Activated gamma-delta T cell treated with Interleukin-2 at 50 U/mL for 16 hours (primary cell): ENCODE results near the gene SPATA33.
"Not testable (repeated sequence)": the region's sequence is repeated elsewhere in the genome, so short reads cannot be mapped to it uniquely, and the experiment has no call there.

Experiments
- DNase-seq: peaks from one replicate; pipeline ENCODE4 v3.0.0-alpha.2; 2020

Gene SPATA33

DNA sequence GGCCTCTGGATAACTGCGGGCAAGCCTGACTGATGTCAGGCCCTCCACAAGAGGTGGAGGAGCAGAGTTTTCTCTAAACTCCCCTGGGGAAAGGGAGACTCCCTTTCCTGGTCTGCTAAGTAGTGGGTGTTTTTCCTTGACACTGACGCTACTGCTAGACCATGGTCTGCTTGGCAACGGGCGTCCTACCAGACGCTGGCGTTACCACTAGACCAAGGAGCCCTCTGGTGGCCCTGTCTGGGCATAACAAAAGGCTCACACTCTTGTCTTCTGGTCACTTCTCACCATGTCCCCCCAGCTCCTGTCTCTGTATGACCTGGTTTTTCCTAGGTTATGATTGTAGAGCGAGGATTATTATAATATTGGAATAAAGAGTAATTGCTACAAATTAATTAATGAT, 9.4 kb downstream of the SPATA33 start:
- not testable (repeated sequence) for DNase-seq

DNA sequence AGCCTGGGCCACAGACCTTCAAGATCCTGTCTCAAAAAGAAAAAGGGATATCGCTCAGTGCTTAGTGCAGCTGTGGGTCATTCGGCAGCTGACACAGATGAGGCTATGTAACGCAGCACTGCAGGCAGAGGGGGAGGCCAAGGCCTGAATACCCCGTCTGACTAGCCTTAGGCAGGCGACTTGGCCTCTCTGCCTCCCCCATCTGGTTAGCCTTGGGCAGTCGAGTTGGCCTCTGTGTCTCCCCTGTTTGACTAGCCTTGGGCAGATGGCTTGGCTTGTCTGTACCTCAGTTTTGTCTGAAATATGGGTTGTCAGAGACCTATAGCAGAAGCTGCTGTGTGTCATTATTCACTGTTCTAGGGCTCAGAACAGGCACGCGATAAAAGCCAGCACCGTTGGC, 10.0 kb downstream of the SPATA33 start:
- DNase-seq: no peak

DNA sequence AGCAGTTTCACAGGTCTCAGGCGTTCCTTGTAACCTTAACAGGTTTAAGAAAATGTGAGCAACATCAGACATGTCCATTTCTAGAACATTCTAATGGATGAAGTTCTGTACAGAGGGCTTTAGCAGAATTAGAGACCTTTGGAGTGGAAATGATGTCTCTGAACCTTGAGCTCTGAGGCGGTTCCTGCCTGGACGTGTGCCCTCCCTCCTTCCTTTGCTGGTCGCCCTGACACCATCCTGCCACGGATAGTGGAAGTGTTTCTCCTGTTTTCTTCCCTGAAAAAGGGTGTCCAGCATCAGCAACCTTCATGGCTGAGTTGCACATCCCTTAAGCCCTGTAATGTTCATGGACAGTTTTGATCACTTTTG, 11.1 kb downstream of the SPATA33 start:
- DNase-seq: no peak

DNA sequence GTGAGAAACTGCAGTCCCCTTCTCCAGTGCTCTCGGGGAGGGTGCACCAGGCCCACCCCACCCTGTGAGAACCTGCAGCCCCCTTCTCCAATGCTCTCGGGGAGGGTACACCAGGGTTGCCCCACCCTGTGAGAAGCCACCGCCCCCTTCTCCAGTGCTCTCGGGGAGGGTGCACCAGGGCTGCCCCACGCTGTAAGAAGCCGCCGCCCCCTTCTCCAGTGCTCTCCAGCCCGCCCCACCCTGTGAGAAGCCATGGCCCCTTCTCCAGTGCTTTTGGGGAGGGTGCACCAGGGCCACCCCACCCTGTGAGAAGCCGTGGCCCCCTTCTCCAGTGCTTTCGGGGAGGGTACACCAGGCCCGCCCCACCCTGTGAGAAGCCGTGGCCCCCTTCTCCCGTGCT, 12.1 kb downstream of the SPATA33 start:
- no peak for DNase-seq

DNA sequence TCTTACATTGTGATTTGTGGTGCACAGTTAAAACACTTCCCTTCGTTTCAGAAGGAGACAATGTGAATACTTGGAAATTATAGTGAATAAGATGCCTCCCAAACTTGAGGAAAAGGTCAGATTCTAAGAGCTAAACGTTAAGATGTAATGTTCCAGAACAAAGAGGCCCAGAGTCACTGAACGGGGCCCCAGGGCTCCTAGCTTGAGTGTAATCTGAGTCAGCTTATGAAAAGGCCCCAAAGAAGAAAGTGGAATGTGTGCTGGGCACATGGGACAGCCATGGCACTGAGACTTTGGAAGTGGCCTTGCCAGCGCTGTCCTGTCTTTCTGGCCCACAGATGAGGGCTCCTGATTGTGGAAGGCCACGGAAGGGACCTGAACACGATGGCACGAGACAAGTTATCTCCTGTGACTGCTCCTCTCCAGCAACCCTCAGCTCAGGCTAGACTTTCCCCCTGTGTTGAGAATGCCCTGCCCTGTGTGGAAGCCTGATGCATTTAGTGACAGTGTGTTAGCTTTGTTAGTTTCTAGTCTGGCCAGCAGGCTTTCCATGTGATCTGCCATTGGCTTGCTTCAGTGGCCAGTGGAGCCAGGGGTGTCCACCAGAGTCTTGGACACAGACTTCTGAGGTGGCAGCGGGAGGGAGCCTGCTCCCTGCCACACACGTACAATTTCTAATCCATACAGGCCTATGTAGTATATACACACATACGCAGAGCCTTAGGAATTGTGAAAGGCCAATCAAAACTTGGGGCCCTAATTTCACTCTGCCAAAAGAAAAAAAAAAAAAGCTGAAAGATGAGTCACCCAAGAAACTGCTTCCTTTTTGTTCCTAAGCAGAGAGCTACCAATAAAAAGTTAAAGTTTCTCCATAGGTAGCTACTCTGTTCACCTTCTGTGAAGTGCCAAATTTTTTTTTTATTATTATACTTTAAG, 13.1 kb downstream of the SPATA33 start:
- DNase-seq: no peak

DNA sequence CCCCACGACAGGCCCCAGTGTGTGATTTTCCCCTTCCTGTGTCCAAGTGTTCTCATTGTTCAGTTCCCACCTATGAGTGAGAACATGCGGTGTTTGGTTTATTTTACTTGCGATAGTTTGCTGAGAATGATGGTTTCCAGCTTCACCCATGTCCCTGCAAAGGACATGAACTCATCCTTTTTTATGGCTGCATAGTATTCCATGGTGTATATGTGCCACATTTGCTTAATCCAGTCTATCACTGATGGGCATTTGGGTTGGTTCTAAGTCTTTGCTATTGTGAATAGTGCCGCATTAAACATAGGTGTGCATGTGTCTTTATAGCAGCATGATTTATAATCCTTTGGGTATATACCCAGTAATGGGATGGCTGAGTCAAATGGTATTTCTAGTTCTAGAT, 13.9 kb downstream of the SPATA33 start:
- not testable (repeated sequence) for DNase-seq

DNA sequence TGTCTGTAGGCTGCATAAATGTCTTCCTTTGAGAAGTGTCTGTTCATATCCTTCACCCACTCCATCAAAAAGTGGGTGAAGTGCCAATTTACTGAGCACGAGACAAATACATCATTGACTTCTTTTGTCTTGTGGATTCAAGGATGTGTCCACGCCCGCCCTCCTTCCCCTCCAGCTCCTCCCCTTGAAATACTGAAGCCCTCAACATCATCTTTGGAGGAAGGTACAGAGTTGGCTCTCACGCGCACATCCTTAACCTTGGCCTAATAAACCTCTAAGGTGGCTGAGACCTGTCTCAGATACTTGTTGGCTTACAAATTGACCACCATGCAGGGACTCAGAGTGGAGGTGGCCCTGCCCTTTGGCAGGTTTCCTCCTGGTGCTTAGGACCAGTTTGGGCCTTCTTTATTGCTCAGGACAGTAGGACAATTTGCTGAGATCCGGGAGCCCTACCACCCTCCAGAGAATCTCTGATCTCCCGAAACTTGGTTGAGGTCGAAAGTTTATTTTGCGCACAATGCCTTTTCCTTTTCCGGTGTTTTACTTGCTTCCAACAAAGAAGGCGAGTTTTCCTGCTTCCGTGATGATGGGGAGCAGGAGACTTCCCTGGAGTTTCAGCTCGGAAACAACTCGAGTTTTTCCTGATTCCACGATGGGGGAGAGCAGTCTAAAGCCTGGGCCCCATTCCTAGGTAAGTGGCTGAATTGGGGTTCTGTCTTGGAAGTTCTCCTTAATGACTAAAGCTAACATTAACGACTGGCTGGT, 14.7 kb downstream of the SPATA33 start:
- DNase-seq: no peak

DNA sequence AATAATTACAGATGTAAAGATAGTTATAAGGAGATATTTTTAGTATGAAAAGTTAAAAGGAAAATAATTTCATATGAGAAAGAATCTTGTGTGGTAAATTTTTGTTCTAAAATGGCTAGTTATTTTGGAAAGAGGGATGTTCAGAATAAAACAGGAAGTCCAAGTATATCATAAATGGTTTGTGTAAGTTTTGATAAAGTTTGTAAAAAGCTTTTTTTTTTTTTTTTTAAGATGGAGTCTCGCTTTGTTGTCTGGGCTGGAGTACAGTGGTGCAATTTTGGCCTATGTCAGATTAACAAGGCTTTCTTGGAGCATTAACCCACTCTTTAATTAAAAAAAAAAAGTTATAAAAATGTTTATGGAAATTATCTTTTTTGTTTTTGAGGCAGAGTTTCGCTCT, 20.6 kb downstream of the SPATA33 start:
- DNase-seq: no peak

DNA sequence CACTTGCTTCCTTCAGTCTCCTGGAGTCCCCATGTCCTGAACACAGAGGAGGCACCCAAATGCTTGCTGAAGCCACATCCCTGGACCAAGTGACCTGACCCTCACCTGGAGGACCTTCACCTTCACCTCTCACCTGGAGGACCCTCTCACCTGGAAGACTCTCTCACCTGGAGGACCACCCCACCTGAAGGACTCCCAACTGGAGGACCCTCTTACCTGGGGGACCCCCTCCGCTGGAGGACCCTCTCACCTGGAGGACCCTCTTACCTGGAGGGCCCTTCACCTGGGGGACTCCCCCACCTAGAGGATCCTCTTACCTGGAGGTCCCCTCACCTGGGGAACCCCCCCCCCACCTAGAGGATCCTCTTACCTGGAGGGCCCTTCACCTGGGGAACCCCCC, 28.3 kb downstream of the SPATA33 start:
- DNase-seq: no peak

DNA sequence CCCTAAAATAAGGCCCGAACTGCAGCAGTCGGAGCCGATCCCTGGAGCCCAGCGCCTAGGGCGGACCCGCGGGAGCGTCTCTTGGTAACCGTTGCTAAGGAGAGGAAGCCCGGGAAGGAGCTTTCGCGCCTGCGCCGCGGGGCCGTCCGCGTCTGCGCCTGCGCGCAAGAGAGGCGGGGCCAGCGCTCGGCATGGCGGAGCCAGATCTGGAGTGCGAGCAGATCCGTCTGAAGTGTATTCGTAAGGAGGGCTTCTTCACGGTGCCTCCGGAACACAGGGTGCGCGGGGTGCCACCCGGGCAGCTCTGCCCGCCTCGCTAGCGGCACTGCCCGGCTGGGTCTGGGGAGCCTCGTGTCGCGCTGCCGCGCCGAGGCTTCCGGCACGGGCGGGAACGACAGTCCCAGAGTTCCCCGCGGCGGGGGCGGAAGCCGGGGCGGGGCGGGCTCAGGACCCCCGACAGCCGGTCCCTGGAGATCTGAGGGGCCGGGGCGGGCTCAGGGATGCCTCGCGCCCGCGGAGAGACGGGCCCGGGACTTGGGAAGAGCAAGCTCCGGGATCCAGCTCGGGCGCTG, 29.0 kb downstream of the SPATA33 start, which contains the start of gene CDK10:
CDK10 (plus strand) TSS at position 170 of the 572 bp plus-strand sequence; CDS start at position 192, 22 bp downstream.
- peak; percentile 83 for DNase-seq

DNA sequence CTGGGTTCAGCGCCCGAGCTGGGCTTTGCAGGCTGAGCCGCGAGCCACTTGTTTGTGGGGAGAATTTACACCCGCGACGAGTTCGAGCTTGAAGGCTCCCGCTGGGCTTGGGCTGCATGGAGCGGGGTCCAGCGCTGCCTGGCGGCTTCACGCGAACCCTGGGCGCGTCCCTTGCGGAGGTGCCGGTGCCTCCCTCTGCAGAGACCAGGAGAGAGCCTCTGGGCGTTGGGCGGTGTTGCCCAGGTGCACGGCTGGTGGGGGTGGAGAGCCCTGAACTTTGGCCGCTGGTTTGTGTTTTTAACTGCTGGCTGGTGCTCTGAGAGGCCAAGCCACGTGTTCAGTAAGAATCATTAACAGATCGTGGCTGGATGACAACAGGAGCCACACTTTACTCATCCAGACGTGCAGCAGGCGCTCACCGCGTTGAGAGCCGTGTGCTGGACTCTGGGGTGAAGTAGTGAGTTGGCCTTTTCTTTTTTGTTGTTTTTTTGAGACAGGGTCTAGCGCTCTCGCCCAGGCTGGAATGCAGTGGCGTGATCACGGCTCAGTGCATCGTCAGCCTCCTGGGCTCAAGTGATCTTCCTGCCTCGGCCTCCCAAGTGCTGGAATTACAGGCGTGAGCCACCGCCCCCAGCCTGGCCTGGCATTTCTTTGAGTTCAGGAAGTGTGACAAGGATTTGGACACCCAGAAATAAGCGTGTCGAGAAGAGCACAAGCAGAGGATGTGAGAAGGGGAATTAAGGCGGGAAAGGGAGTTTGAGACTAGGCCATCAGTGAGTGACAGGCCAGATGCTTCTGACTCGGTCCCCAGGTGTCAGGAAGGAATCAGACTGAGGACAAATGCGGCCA, 29.7 kb downstream of the SPATA33 start:
- no peak for DNase-seq

DNA sequence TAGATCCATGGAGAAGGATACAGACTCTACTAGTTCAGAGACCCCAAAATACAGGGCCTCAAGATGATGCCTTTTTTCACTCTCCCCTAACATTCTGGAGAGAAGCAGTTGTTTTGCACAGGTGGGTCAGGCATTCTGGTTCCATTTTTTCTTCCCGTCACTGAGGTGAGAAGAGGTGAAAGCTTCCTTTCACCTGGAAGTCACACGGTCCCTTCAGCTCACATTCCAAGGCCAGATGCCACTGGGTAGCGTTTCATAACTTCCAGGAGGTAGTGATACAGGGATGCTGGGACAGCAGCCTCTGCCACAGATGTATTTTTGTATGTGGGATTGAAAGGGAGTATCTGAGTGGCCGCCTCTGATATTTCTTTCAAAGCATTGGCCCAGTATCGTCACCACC, 30.8 kb downstream of the SPATA33 start:
- DNase-seq: no peak

DNA sequence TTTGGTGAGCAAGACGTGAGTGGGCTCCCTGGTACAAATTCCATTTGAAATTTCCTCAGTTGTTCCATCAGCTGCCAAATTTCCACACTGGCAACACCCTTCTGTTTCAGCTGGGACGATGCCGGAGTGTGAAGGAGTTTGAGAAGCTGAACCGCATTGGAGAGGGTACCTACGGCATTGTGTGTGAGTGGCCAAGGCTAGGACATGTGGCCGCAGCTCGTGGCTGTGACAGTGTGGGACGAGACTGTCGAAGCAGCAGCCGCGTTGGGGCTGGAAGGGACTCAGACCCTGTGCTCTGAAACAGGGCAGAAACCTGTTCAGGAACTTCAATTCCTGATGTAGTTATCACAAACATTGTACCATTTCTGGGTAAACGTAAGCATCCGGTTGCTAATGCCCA, 31.5 kb downstream of the SPATA33 start:
- no peak for DNase-seq

DNA sequence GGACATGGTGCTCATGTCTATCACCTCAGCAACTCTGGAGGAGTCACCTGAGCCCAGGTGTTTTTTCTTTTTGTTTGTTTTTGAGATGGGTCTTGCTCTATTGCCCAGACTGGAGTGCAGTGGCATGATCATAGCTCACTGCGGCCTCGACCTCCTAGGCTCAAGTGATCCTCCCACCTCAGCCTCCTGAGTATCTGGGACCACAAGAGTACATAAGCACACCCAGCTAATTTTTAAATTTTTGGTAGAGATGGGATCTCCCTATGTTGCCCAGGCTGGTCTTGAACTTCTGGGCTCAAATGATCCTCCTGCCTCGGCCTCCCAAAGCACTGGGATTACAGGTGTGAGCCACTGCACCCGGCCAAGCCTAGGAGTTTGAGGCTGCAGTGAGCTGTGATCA, 32.0 kb downstream of the SPATA33 start:
- not testable (repeated sequence) for DNase-seq

DNA sequence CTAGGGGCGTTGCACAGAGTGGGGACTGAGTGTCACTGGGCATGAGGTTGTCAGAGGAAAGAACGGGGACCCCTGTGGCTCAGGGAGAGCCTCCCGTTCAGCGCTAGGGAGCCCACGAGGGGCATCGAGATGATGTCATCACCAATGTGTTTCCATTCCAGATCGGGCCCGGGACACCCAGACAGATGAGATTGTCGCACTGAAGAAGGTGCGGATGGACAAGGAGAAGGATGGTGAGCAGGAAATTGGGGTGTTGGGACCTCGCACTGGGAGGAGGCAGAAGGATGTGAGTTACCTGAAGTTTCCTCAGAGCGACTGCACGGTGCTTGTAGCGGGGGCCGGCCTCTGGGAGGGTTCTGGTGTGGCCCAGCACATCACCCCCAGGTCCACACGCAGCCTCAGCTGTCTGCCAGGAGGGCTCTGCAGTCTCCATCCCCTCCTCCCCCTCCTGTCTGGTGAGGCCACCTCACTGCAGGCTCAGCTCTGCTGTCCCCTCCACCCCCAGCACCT, 32.8 kb downstream of the SPATA33 start:
- no peak for DNase-seq

DNA sequence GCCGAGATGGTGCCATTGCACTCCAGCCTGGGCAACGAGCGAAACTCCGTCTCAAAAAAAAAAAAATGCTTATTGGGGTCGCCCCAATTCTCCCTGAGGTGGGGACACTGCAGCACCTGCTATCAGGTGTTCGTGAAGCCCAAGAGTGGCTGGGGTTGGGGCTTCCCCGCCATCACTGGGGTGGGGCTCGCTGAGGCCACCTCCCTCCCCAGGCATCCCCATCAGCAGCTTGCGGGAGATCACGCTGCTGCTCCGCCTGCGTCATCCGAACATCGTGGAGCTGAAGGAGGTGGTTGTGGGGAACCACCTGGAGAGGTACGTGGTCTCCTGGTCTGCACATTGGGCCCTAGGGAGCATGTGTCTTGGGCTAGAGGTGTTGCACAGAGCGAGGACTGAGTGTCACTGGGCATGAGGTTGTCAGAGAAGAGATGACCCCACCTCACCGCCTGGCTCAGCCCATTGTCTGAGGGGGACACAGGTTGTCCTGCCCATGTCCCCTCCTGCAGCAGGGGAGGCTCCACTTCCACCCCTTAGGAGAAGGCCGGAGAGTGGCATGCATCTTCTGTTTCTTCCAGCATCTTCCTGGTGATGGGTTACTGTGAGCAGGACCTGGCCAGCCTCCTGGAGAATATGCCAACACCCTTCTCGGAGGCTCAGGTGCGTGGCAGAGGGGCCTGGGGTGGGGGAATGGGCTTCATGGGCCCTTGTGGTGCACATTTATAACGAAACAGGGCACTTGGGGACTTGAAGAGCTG, 33.8 kb downstream of the SPATA33 start:
- DNase-seq: no peak

DNA sequence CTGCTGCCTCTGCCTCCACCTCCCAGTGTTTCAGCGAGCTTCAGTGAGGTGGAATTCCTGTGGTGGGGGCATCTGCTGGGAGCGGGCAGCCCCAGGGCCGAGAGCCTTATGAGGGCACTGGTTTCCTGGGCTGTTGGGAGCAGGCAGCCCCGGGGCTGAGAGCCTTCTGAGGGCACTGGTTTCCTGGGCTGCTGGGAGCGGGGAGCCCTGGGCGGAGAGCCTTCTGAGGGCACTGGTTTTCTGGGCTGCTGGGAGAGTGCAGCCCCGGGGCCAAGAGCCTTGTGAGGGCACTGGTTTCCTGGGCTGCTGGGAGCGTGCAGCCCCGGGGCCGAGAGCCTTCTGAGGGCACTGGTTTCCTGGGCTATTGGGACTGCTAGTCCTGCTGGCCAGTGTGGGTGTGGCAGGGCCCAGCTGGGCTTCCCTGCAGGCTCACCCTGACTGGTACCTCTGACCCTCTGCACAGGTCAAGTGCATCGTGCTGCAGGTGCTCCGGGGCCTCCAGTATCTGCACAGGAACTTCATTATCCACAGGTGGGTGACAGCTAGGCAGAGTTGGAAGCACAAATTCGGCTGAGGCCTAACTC, 34.4 kb downstream of the SPATA33 start:
- no peak for DNase-seq

DNA sequence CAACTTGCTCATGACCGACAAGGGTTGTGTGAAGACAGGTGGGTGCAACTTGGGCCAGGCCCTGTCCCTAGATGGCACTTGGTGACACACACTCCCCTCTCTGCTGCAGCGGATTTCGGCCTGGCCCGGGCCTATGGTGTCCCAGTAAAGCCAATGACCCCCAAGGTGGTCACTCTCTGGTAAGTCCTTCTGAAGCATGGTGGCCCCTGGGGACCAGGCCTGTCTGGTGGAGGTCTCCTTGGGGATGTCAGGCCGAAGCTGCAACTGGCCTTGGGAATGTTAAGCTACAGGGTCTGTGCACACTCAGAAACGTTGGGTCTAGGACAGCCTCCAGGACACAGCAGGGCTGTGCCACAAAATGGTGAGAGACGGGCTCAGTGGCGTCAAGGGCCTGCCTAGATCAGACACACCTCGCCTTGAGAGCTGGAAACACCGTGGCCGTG, 35.7 kb downstream of the SPATA33 start:
- no peak for DNase-seq

DNA sequence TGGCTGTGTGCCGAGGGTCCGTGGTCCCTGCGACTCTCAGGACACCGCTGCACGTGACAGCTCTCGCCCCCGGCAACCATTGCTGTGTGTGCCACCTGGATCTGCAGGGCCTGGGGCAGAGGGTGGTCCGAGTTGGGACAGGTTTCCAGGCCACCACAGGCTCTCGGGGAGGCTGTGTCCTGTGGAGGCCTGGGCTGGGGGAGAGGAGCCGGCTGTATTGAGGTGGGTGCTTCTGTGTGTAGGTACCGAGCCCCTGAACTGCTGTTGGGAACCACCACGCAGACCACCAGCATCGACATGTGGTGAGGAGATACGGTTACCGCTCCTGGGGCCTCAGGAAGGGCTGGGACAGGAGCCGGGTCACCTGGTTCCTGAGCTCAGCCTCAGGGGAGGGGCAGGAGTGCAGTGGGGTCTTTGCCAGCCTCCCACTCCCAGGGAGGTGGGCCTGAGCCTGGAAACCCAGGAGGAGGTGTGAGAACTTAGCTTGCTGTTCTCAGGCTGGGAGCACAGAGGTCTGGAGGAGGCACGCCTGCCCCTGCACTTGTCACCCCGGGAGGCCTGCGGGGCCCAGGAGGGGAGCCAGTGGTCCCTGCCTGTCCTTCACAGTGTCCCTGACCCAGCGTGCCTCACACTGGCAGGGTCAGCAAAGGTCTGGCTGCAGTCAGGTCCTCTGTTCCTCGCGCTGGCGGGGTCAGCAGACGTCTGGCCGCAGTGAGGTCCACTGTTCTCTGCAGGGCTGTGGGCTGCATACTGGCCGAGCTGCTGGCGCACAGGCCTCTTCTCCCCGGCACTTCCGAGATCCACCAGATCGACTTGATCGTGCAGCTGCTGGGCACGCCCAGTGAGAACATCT, 36.5 kb downstream of the SPATA33 start:
- DNase-seq: no peak

DNA sequence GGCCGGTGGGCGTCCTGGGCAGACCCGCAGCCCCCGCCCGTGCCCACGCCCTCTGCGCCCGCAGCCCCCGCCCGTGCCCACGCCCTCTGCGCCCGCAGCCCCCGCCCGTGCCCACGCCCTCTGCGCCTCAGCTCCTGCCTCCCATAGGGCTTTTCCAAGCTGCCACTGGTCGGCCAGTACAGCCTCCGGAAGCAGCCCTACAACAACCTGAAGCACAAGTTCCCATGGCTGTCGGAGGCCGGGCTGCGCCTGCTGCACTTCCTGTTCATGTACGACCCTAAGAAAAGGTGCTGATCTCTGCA, 37.1 kb downstream of the SPATA33 start:
- not testable (repeated sequence) for DNase-seq
